ENCODE results near the gene VWA2.

The VWA2 gene

GRCh38 chr10:114288424-114289095 lies 49.5 kb downstream of the VWA2 start:
- TF ChIP-seq CREB5 (CRISPR knock-in tag; IDR thresholded peaks at IDR 0.05; ENCODE audit: low read depth) = no peak
- no peak for TF ChIP-seq ARNTL (CRISPR knock-in tag; IDR thresholded peaks at IDR 0.05; ENCODE audit: borderline replicate concordance, low read depth)
- no peak for TF ChIP-seq PATZ1 (CRISPR knock-in tag; IDR thresholded peaks at IDR 0.05; ENCODE audit: borderline replicate concordance)
- no peak for TF ChIP-seq ZNF565 (CRISPR knock-in tag; conservative IDR thresholded peaks at IDR 0.05; ENCODE audit: low read depth)
- TF ChIP-seq PPARA (CRISPR knock-in tag; IDR thresholded peaks at IDR 0.05; ENCODE audit: borderline replicate concordance) = no peak
- no peak for TF ChIP-seq TSHZ2 (CRISPR knock-in tag; IDR thresholded peaks at IDR 0.05)
- TF ChIP-seq ZNF8 (CRISPR knock-in tag; IDR thresholded peaks at IDR 0.05) = no peak
- no peak for TF ChIP-seq OSR1 (CRISPR knock-in tag; IDR thresholded peaks at IDR 0.05)

GRCh38 chr10:114289096-114289436 lies 50.0 kb downstream of the VWA2 start:
- TF ChIP-seq ZC3H10 (CRISPR knock-in tag; IDR thresholded peaks at IDR 0.05) (no peak), ZNF8 (CRISPR knock-in tag; IDR thresholded peaks at IDR 0.05) (no peak), SNAI2 (CRISPR knock-in tag; IDR thresholded peaks at IDR 0.05) (no peak), ARNTL (CRISPR knock-in tag; IDR thresholded peaks at IDR 0.05; ENCODE audit: borderline replicate concordance, low read depth) (no peak), CSRNP3 (CRISPR knock-in tag; IDR thresholded peaks at IDR 0.05) (no peak), ZNF70 (CRISPR knock-in tag; IDR thresholded peaks at IDR 0.05) (no peak), CREB5 (CRISPR knock-in tag; IDR thresholded peaks at IDR 0.05; ENCODE audit: low read depth) (no peak), OSR1 (CRISPR knock-in tag; IDR thresholded peaks at IDR 0.05) (no peak), PPARA (CRISPR knock-in tag; IDR thresholded peaks at IDR 0.05; ENCODE audit: borderline replicate concordance) (no peak), ZFP30 (CRISPR knock-in tag; IDR thresholded peaks at IDR 0.05) (no peak), BACH2 (CRISPR knock-in tag; IDR thresholded peaks at IDR 0.05; ENCODE audit: borderline replicate concordance) (no peak), ISL1 (CRISPR knock-in tag; IDR thresholded peaks at IDR 0.05) (no peak), ZFP3 (CRISPR knock-in tag; IDR thresholded peaks at IDR 0.05) (no peak), GLIS3 (CRISPR knock-in tag; IDR thresholded peaks at IDR 0.05) (no peak), ZNF565 (CRISPR knock-in tag; conservative IDR thresholded peaks at IDR 0.05; ENCODE audit: low read depth) (no peak), TCF4 (CRISPR knock-in tag; IDR thresholded peaks at IDR 0.05; ENCODE audit: borderline replicate concordance) (no peak), ESRRG (CRISPR knock-in tag; IDR thresholded peaks at IDR 0.05) (no peak), POU6F1 (CRISPR knock-in tag; IDR thresholded peaks at IDR 0.05; ENCODE audit: borderline replicate concordance, low read depth) (no peak), RARB (CRISPR knock-in tag; IDR thresholded peaks at IDR 0.05) (no peak)
- no peak for ATAC-seq

More at GRCh38 chr10:114288424-114289095, 49.5 kb downstream of the VWA2 start:
- ATAC-seq = no peak

All from SK-N-SH treated with all-trans-retinoic acid at 6 μM for 48 hours (cell line).